Regular cardiac myocyte (primary cell): Measurements from ENCODE around the gene FAM76A. TPM values are rescaled to one million over a fixed set of nuclear protein-coding genes. Genes with fewer than 3 reads are reported as not detected.

Source experiments
- total RNA-seq: library from RNA; depleted of rRNA; stranded (reverse); fragments of >200 nt; gene quantifications from 2 replicates; pipeline ENCODE4 v1.2.3, GENCODE V29; 2014

The FAM76A gene
- total RNA-seq, result 10.5 and 14.9 TPM in 2 replicates

DNA sequence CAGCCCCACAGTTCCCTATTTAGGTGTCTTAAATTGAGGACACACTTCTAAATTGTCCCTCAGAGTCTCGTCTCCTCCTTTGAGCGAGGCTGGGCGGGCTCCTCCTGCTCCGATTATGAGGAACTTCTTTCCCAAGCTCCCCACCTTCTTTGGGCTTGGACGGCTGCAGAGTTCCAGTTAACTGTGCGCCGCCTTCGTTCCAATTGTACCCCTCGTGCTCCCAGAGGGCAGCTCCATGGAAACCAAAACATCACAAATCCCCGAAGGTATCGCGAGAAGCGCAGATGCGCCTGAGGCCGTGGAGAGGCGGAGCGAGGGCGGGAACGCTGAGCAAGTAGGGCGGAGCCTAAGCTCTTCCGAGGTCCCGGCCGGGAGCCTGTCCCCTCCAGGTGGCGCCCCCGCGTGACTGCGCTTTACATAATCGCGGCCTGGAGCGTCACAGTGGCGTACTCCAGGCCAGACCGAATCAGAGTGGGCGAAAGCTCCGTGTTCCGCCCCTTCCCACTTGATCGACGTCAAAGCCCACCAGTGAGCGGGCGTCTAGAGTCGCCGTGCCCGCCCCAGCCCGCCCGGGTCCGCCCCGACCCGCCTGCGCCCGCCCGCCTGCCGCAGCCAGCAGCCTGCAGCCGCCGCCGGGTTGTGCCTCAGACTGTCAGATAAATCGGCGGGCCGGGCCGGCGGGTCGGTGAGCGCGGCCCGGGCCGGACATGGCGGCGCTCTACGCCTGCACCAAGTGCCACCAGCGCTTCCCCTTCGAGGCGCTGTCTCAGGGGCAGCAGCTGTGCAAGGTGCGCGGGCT lies at the start of gene FAM76A:
Gene FAM76A, plus strand, starts transcription at position 588 of the 799 bp plus-strand sequence. Its CDS starts 120 bp downstream, at position 708.

DNA sequence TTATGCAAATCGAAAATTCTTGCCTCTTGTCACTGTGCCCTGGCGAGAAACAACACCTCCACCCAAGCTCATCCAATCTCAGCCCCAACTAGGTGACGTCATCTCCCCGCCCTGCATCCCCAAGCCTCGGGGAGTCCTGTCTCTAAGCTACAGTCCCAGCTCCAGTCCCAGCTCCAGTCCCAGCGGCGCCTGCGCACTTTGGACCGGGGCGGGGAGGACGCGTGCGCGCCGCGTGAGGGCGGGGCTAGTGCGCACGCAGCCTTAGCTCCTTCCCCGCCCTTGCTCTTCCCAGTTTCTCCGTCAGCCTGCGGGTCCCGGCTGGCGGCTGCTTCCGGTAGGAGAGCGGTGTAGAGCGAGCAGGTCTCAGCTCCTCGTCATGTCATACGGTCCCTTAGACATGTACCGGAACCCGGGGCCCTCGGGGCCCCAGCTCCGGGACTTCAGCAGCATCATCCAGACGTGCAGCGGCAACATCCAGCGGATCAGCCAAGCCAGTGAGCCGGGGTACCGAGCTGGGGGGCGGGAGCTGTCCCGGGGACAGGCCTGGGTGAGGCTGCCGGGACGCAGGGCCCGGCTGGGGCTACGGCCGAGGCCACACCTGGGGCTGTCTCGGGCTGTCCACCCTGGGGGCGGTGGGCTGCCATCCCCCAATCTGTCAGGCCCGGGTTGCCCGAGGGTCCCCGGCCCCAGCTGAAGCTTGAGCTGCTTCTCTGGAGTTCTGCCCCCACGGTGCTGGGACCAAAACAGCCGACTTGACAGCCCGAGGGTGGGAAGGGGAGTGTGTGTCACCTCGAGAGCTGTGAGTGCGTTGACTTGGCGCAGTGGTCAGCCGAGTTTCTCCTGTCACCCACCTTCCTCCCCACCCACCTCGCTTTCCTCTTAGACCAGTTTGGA lies 47.4 kb downstream of the FAM76A start, which contains the start of gene STX12:
Gene STX12, plus strand, starts transcription at position 288 of the 894 bp plus-strand sequence. Its CDS starts 89 bp downstream, at position 377.

Other genes with a start within 250 kb of the FAM76A start
- 13.5 and 14.2 TPM in 2 replicates for gene WASF2, start 235.8 kb upstream of the FAM76A start, total RNA-seq
- 4.4 and 5.6 TPM in 2 replicates for gene AHDC1, start 121.8 kb upstream of the FAM76A start, total RNA-seq
- under 0.01 TPM in 1 of 2 replicates, not detected in the other for gene FGR, start 90.8 kb upstream of the FAM76A start, total RNA-seq
- 23.6 and 107 TPM in 2 replicates for gene IFI6, start 53.8 kb upstream of the FAM76A start, total RNA-seq
- 60.8 and 97.8 TPM in 2 replicates for gene STX12, start 47.3 kb downstream of the FAM76A start, total RNA-seq
- 37.2 and 54.4 TPM in 2 replicates for gene PPP1R8, start 104.8 kb downstream of the FAM76A start, total RNA-seq
- 3.3 and 5.6 TPM in 2 replicates for gene THEMIS2, start 146.6 kb downstream of the FAM76A start, total RNA-seq
- gene RPA2, start 188.6 kb downstream of the FAM76A start, total RNA-seq, result 40.1 and 49.9 TPM in 2 replicates
- under 0.01 and 0.28 TPM in 2 replicates for gene SMPDL3B, start 209.0 kb downstream of the FAM76A start, total RNA-seq
- gene XKR8, start 234.0 kb downstream of the FAM76A start, total RNA-seq, result 3.4 and 5.2 TPM in 2 replicates